IMR-90 (cell line): ENCODE data around the gene ZNF195.

ENCODE experiments used
- CEBPB ChIP-seq: IDR thresholded peaks from 2 replicates; pipeline ENCODE4 v1.6.1; 2012; ENCODE audit warnings: low read depth, low read length, improper control_type of control experiment
- NFE2L2 ChIP-seq: fragments of 150-350 bp; IDR thresholded peaks from 2 replicates; pipeline ENCODE4 v1.6.1; 2016; ENCODE audit warnings: low read depth, mild to moderate bottlenecking, low read length
- POLR2A ChIP-seq: IDR thresholded peaks from 2 replicates; pipeline ENCODE4 v1.6.1; 2012; ENCODE audit warnings: mild to moderate bottlenecking, low read depth, low read length
- RCOR1 ChIP-seq: IDR thresholded peaks from 2 replicates; pipeline ENCODE4 v1.6.1; 2012; ENCODE audit warnings: mild to moderate bottlenecking, low read length, improper control_type of control experiment; ENCODE audit not compliant: insufficient replicate concordance
- SMC3 ChIP-seq: fragments of 150-350 bp; IDR thresholded peaks from 2 replicates; pipeline ENCODE4 v1.6.1; 2016; ENCODE audit warnings: low read depth, mild to moderate bottlenecking, antibody characterized with exemption, low read length, moderate library complexity
- TF ChIP-seq, protein P1 (sequence below): conservative IDR thresholded peaks from 2 replicates; pipeline ENCODE4 v1.5.1; 2012; ENCODE audit warnings: mild to moderate bottlenecking, low read depth, low read length, improper control_type of control experiment

- TF ChIP-seq, protein P1, sequence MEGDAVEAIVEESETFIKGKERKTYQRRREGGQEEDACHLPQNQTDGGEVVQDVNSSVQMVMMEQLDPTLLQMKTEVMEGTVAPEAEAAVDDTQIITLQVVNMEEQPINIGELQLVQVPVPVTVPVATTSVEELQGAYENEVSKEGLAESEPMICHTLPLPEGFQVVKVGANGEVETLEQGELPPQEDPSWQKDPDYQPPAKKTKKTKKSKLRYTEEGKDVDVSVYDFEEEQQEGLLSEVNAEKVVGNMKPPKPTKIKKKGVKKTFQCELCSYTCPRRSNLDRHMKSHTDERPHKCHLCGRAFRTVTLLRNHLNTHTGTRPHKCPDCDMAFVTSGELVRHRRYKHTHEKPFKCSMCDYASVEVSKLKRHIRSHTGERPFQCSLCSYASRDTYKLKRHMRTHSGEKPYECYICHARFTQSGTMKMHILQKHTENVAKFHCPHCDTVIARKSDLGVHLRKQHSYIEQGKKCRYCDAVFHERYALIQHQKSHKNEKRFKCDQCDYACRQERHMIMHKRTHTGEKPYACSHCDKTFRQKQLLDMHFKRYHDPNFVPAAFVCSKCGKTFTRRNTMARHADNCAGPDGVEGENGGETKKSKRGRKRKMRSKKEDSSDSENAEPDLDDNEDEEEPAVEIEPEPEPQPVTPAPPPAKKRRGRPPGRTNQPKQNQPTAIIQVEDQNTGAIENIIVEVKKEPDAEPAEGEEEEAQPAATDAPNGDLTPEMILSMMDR = no peak
- TF ChIP-seq POLR2A (no peak), NFE2L2 (no peak), CEBPB (no peak), SMC3 (no peak), RCOR1 (no peak)
Measured at GRCh38 chr11:3380706-3381545, 2.0 kb upstream of the ZNF195 start.
